ENCODE measurements around the gene RPL7A. TPM values are rescaled to one million over a fixed set of nuclear protein-coding genes. Genes with fewer than 3 reads are reported as not detected.

Gene RPL7A
- total RNA-seq, 1 donor, result 1,651 TPM

- H3K4me3 ChIP-seq (ENCODE audit: low read depth, low read length), result no peak overlapping the region
- no peak for DNase-seq (ENCODE audit: low read depth)
- TF ChIP-seq CTCF (IDR thresholded peaks at IDR 0.05; ENCODE audit: insufficient read depth, low read depth, low read length), result no peak
Observed at GRCh38 chr9:133382507-133383141, 34.6 kb downstream of the RPL7A start.

- TF ChIP-seq CTCF (IDR thresholded peaks at IDR 0.05; ENCODE audit: insufficient read depth, low read depth, low read length), result no peak
Observed at GRCh38 chr9:133383438-133383837, 35.4 kb downstream of the RPL7A start.

GRCh38 chr9:133384736-133385321 is 36.8 kb downstream of the RPL7A start:
- TF ChIP-seq CTCF (IDR thresholded peaks at IDR 0.05; ENCODE audit: insufficient read depth, low read depth, low read length), result no peak
- DNase-seq (ENCODE audit: low read depth), result no peak
- H3K4me3 ChIP-seq (ENCODE audit: low read depth, low read length), result no peak overlapping the region

More at GRCh38 chr9:133383438-133383837, 35.4 kb downstream of the RPL7A start:
- H3K4me3 ChIP-seq (ENCODE audit: low read depth, low read length), result no peak overlapping the region
- DNase-seq (ENCODE audit: low read depth), result no peak

GRCh38 chr9:133385452-133385851 is 37.4 kb downstream of the RPL7A start:
- no peak for DNase-seq (ENCODE audit: low read depth)
- no peak overlapping the region for H3K4me3 ChIP-seq (ENCODE audit: low read depth, low read length)
- no peak for TF ChIP-seq CTCF (IDR thresholded peaks at IDR 0.05; ENCODE audit: insufficient read depth, low read depth, low read length)

- TF ChIP-seq CTCF (IDR thresholded peaks at IDR 0.05; ENCODE audit: insufficient read depth, low read depth, low read length), result no peak
- no peak for DNase-seq (ENCODE audit: low read depth)
- H3K4me3 ChIP-seq (ENCODE audit: low read depth, low read length), result no peak overlapping the region
Observed at GRCh38 chr9:133386338-133386737, 38.3 kb downstream of the RPL7A start.

- H3K4me3 ChIP-seq (ENCODE audit: low read depth, low read length), result no peak overlapping the region
- DNase-seq (ENCODE audit: low read depth), result no peak
Observed at GRCh38 chr9:133387680-133388079, 39.7 kb downstream of the RPL7A start.

More at GRCh38 chr9:133387680-133388079, 39.7 kb downstream of the RPL7A start:
- no peak for TF ChIP-seq CTCF (IDR thresholded peaks at IDR 0.05; ENCODE audit: insufficient read depth, low read depth, low read length)
